Umbilical cord (tissue), 2 donors: ENCODE data around the gene LRP4. TPM values are rescaled to one million over a fixed set of nuclear protein-coding genes. Genes with fewer than 3 reads are reported as not detected.

ENCODE experiments used
- DNase-seq: peaks from one replicate; pipeline ENCODE4 v3.0.0-alpha.2; 2015; ENCODE audit warnings: low spot score
- total RNA-seq: library from RNA; depleted of rRNA; stranded (reverse); fragments of >200 nt; gene quantifications from one replicate; pipeline ENCODE4 v1.2.3, GENCODE V29; 2014; ENCODE audit warnings: low replicate concordance; ENCODE audit not compliant: insufficient read depth

Gene LRP4
- total RNA-seq, 1 donor from 2014 or later: 4.1 TPM

DNA sequence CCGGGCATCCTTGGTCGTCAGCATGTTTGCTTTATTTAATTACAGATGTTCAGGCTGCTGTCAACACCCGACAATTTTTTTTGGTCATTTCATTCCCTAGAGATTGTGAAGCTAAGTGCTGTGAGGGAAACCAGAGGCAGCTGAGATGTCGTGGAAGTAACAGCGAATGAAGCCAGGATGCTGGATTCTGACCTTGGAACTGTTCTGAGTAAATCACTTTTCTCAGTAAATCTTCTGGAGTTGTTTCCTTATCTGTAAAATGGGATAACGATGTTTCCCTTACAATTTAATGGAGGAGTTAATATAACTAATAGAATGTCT is 71.9 kb downstream of the LRP4 start:
- no peak for DNase-seq

DNA sequence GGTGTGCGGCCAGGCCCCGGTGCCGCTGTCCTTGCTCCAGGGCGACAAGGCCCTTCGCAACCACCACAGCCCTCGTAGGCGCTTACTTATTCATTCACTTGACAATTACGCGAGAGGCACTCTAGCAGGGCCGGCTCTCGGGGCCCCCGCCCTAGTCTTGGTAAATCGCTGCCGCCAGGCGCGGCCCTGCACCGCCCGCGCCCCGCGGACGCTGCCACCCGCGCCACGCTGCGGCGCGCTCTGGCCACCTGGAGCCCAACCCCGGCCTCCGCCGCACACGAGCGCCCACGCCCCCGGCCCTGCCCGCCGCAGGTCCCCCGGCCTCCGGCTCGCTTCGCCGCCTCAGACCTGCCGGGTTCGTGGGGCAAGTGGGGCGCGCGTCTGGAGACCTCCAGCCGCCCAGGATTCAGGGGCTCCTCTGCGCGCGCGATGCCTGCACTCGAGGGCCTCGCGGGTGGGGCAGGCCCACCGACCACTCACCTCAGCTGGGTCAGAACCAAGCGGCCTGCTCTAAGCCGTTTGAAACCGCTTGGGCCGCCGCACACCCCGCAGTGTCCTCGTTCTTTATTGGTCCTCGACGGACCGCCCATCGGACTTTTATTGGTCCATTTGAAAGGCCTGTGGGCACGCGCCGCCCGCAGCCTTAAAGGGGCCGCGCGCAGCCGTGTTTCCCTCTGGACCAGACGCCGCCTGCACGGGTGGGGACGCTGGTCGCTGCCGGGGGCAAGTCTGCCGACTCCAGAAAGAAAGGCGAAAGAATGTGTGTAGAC is 72.4 kb downstream of the LRP4 start, which contains the start of gene CKAP5:
Gene CKAP5, minus strand, starts transcription at position 541 of the 770 bp plus-strand sequence. CDS start 25,049 bp downstream, outside the sequence.
- DNase-seq: peak; percentile 95

DNA sequence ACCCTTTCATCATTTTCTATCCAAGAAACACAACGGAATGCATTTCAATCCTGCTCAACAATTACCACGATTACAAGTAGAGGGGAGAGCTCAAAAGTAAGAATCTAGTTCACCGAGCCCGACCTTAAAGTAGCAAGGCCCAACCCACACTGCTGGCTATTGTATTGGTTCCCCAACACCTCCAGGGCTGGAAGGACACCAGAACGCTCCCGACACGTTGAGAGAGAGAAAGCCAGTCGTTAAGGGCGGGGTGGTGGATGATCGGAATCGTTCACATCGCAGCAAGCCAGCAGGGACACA is 73.0 kb downstream of the LRP4 start:
- no peak for DNase-seq

DNA sequence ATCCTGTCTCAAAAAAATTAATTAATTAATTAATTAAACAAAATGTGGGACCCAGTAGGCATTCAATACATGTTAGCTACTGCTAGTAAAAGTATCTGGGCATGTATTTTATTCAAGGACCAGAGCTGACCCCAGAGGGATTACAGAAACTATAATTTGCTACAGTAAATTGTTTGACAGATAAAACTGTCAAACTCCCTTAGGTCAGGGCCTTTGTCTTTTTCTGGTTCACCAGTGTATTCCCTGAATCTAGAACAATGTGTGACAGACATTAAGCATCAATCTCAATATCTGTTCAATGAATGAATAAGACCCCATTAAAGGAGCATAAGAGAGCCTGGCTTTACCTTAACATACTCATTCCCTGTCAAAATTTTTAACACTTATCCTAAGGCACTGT is 78.2 kb downstream of the LRP4 start:
- DNase-seq: no peak

DNA sequence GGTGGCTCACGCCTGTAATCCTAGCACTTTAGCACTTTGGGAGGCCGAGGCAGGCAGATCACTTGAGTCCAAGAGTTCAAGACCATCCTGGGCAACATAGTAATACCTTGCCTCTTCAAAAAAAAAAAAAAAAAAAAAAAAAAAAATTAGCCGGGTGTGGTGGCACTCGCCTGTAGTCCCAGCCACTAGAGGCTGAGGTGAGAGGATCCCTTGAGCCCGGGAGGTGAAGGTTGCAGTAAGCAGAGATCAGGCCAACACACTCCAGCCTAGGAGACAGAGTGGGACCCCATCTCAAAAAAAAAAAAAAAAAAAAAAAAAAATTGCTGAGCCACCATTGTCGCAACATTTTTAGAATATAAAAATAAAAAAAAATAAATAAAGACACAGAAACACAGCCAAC is 79.8 kb downstream of the LRP4 start:
- no peak for DNase-seq

DNA sequence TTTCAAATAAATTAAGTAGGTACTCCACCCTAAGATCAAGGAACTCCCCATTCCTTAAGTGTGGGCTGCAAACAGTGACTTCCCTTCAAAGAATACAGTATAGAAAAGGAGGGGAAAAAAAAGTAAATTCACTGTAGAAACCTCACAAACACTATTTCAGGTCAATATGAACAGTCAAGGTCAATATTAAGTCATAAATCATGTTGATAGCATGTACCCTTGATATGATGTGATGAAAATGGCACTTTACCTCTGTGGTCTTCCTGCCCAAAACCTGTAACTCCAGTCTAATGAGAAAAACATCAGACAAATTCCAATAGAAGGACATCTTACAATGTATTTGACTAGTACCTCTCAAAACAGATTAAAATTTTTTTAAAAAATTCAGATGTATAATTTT is 80.5 kb downstream of the LRP4 start:
- DNase-seq: no peak

DNA sequence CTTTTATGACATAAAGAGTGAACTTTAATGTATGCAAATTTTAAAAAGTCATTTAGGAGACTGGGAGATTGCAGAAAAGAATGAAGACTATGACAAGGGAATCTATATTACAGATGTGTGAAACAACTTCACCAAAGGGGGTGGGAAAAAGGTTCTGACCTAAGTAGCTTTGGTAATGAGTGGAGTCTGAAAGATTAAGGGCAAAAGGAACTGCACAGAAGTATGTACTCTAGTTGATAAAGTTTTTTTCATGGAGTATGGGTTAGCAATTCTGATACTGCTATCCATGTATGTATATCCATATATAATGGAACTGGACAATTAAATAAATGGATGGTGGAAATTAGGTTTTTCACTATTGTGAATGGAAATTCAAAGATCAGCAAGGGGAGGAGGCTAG is 81.5 kb downstream of the LRP4 start:
- DNase-seq: no peak

DNA sequence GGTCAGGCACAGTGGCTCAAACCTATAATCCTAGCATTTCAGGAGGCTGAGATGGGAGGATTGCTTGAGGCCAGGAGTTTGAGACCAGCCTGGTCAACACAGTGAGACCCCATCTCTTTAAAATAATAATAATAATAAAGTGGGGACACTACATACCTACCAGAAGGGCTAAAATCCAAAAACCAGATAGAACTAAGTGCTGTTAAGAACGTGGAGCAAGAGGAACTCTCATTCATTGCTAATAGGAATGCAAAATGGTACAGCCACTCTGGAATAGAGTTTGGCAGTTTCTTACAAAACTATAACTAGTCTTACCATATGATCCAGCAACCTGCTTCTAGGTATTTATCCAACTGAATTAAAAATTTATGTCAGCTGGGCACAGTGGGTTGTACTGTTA is 81.9 kb downstream of the LRP4 start:
- DNase-seq: no peak

DNA sequence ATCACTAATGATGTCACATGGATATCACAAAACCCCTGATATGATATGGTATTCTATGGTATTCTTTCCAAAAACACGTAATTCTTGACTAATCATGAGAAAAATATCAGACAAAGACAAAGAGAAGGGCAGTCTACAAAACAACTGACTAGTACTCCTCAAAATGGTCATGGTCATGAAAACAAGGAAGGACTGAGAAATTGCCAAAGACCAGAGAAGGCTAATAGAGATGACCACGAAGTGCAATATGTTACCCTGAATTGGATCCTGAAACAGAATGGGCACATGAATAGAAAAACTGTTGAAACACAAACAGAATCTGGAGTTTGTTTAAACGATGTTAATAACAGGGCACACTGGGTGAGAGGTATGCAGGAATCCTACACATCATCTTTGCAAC is 82.5 kb downstream of the LRP4 start:
- no peak for DNase-seq

DNA sequence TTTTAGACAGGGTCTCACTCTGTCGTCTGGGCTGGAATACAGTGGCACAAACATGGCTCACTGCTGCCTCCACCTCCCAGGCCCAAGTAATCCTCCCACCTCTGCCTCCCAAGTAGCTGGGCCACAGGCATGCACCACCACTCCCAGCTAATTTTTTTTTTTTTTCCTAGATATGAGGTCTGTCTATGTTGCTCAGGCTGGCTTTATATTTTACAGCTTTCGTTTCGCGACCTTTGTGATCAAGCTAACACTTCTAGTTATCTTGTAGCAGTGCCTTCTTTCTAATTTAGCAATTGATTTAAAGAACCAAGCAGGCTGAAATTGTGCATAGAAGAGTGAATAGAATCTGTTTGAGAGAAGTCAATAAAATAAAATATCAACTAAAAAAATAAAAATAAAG is 83.5 kb downstream of the LRP4 start:
- no peak for DNase-seq

DNA sequence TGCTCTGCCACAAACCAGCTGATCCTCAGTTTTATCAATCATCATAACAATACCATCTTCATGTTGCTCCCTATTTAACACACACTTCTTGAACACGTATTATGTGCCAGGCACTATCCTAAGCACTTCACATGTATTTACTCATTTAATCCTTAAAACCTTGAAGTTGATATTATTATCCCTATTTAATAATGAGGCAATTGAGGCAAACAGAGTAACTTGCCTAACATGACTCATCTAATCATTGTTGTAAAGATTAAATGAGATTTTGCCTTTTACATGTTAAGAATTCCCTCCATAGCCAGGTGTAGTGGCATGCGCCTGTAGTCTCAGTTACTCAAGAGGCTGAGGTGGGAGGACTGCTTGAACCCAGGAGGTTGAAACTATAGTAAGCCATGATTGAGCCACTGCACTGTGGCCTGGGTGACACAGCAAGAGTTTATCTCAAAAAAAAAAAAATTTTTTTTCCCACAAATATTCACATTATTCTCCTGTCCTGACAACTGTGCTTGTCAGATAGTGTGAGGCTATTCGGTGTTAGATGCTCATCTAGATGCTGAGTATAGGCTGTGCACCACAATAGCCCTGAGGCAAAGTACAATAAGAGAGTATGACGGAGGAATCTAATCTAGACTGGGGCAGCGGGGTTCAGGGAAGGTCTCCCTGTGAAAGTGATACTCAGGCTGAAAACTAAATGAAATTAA is 85.7 kb downstream of the LRP4 start:
- no peak for DNase-seq

DNA sequence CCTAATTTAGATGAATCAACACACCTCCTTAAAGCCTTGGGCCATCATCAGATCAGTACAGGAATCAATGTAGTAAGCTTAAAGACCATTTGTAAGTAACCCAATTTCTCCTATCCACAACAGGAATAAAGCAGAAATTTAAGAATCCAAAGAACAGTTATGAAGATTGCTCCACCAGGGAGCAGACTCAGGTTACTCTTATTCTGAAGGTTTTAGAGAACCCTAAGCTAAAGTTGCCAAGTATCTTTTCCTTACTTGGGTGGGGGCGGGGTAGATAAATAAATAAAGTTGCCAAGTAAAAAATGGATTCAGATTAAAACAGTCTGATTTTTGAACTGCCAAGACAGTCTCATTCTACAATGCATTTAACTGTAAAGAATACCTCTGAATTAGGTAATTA is 90.4 kb downstream of the LRP4 start:
- no peak for DNase-seq

DNA sequence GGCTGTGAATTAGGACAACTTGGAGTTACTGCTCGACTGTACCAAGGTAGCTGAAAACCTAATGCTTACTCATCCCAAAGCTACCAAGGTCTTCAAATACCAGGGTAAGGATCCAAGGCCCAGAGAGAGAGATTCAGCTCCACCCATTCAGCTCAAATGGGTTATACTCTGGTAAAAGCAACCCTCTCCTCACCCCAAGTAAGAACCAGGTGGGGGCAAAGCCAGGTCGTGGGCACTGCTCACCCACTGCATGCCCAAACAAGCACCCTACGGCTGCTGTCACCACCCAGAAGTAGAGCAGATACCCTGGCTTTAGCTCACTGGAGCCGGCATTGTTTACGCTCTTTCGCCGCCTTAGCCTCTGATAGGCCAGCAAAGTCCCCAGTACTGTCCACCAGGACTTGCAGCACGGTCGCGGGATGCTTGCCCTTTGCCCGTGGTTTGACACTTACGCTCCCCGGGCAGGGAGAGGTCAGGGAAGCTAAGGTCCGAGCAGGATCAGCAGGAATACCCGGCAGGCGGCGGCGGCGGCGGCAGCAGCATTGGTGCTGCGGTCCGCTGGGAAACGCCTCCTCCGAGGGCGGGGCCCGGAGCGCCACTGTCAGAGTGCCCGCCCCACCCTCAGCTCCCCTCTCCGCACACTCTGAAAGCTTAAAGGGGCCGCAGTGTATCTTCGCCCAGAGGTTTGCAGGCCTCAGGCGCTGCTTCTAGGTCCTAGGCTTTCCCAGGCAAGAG is 91.9 kb downstream of the LRP4 start:
- DNase-seq: peak; percentile 90

DNA sequence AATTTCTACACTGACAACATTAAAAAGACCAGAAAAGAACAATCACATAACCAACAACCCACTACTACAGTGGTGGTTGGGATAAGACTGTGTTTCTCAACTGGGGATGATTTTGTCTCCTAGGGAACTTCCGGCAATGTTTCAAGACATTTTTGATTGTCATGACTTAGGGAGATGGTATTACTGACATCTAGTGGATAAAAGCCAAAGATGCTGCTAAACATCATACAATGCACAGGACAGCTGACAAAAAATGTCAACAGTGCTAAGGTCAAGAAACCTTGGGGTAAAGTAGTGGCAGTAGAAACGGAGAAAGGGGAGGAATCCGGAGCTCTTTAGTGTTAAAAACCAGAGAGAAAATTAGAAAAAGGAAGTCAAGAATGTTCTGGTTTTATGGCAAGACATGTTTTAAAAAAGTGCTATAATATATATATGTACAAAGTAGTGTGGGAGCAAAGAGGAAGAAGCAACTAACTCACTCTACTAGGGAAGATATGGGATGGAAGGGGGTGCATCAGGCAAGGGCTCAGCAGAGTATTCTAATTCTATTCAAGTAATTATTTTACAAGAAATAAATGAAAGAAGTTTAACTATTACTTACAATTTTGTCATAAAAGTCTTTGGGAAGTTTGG is 109.4 kb downstream of the LRP4 start:
- peak; percentile 17 for DNase-seq

Other genes starting within 250 kb of the LRP4 start
- gene ARHGAP1, start 217.9 kb downstream of the LRP4 start, total RNA-seq: 41.9 TPM
- 4.1 TPM for gene ZNF408, start 217.5 kb downstream of the LRP4 start, total RNA-seq
- not detected for gene F2, start 199.3 kb downstream of the LRP4 start, total RNA-seq
- gene CKAP5, start 72.3 kb downstream of the LRP4 start, total RNA-seq: 31.5 TPM
- gene CSTPP1, start 18.2 kb upstream of the LRP4 start, total RNA-seq: 51.8 TPM